22Rv1 (cell line): ENCODE results near the gene CD7.

ENCODE experiments used
- ZFX ChIP-seq: fragments of 450-650 bp; IDR thresholded peaks from 2 replicates; pipeline ENCODE4 v1.6.1; 2017; ENCODE audit warnings: antibody characterized with exemption, borderline replicate concordance
- TF ChIP-seq, protein P1 (sequence below): fragments of 450-650 bp; IDR thresholded peaks from 2 replicates; pipeline ENCODE4 v1.5.1; 2017; ENCODE audit warnings: mild to moderate bottlenecking

DNA sequence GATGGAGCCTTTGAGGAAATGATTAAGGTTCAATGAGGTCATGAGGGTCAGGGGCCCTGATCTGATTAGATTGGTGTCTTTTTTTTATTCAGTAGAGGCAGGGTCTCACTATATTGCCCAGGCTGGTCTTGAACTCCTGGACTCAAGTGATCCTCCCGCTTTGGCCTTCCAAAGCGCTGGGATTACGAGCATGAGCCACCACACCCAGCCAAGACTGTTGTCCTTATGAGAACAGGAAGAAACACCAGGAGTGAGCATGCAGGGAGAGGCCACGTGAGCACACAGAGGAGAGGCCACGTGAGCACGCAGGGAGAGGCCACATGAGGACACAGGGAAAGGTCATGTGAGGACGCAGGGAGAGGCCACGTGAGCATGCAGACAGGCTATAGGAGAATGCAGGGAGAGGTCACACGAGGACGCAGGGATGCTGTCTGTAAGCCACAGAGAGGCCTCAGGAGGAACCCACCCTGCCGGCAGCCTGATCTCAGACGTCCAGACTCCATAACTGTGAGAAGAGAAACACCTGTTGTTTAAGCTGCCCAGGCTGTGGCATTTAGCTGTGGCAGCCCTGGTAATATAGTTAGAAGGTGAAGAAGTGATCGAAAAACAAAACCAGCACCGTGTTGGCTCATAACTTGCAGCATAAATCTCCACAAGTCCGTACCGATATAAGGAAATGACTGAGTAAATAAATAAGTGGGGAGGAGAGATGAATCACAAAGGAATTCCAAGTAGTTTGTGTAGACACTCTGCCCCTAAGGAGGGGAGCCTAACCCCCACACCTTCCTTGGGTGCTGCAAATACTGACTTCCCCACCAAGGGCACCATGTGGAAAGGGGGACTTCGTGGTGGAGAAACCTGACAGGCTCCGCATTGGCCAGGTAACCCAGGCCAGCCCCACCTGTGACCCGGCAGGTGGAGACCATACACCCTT is 29.3 kb downstream of the CD7 start:
- TF ChIP-seq, protein P1, sequence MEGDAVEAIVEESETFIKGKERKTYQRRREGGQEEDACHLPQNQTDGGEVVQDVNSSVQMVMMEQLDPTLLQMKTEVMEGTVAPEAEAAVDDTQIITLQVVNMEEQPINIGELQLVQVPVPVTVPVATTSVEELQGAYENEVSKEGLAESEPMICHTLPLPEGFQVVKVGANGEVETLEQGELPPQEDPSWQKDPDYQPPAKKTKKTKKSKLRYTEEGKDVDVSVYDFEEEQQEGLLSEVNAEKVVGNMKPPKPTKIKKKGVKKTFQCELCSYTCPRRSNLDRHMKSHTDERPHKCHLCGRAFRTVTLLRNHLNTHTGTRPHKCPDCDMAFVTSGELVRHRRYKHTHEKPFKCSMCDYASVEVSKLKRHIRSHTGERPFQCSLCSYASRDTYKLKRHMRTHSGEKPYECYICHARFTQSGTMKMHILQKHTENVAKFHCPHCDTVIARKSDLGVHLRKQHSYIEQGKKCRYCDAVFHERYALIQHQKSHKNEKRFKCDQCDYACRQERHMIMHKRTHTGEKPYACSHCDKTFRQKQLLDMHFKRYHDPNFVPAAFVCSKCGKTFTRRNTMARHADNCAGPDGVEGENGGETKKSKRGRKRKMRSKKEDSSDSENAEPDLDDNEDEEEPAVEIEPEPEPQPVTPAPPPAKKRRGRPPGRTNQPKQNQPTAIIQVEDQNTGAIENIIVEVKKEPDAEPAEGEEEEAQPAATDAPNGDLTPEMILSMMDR = no peak
- no peak for TF ChIP-seq ZFX
